GM21381 (cell line): ENCODE measurements around the gene SGMS1.

Source experiments
- ATAC-seq: cut with Tn5 transposase; IDR thresholded peaks from one replicate; pipeline ENCODE4 v1.9.1; 2021; ENCODE audit warnings: mild to moderate bottlenecking, moderate library complexity; ENCODE audit not compliant: unreplicated experiment

The SGMS1 gene

GRCh38 chr10:50636618-50637579 lies 13.1 kb upstream of the SGMS1 start:
- ATAC-seq, result peak; percentile 91

GRCh38 chr10:50635286-50635685 lies 11.5 kb upstream of the SGMS1 start:
- ATAC-seq, result no peak

GRCh38 chr10:50634479-50634878 lies 10.7 kb upstream of the SGMS1 start:
- no peak for ATAC-seq

GRCh38 chr10:50631052-50631451 lies 7.3 kb upstream of the SGMS1 start:
- no peak for ATAC-seq

GRCh38 chr10:50629495-50630122 lies 5.9 kb upstream of the SGMS1 start:
- ATAC-seq, result no peak

- ATAC-seq, result no peak
These were observed 4.1 kb upstream of the SGMS1 start for GRCh38 chr10:50627896-50628295.

GRCh38 chr10:50627443-50627842 lies 3.7 kb upstream of the SGMS1 start:
- ATAC-seq, result no peak

- no peak for ATAC-seq
These were observed 1.9 kb upstream of the SGMS1 start for GRCh38 chr10:50625649-50626132.

- peak; percentile 44 for ATAC-seq
These were observed 1.2 kb upstream of the SGMS1 start for GRCh38 chr10:50624866-50625501.

- ATAC-seq, result peak; percentile 50
These were observed 683 bp upstream of the SGMS1 start for GRCh38 chr10:50624413-50624865.

GRCh38 chr10:50622706-50623662 lies 772 bp downstream of the SGMS1 start:
- ATAC-seq, result peak; percentile 15

- peak; percentile 26 for ATAC-seq
These were observed 1.6 kb downstream of the SGMS1 start for GRCh38 chr10:50621968-50622705.

GRCh38 chr10:50620899-50621298 lies 2.9 kb downstream of the SGMS1 start:
- ATAC-seq, result no peak

- no peak for ATAC-seq
These were observed 3.9 kb downstream of the SGMS1 start for GRCh38 chr10:50619882-50620281.

GRCh38 chr10:50619166-50619565 lies 4.6 kb downstream of the SGMS1 start:
- no peak for ATAC-seq

GRCh38 chr10:50618624-50619023 lies 5.1 kb downstream of the SGMS1 start:
- no peak for ATAC-seq

GRCh38 chr10:50615658-50616057 lies 8.1 kb downstream of the SGMS1 start:
- ATAC-seq, result no peak

- no peak for ATAC-seq
These were observed 9.2 kb downstream of the SGMS1 start for GRCh38 chr10:50614444-50615137.
